ENCODE data around the gene POC1A.

GRCh38 chr3:52109611-52110301 lies 44.5 kb downstream of the POC1A start:
- no peak for TF ChIP-seq POLR2A (IDR thresholded peaks at IDR 0.05; ENCODE audit: low read length)
- no peak for TF ChIP-seq GATA1 (IDR thresholded peaks at IDR 0.05; ENCODE audit: low read depth, low read length)

Measured in erythroblast (primary cell).